HEK293 (cell line): ENCODE results near the gene NR3C2.

Source experiments
- CTCF ChIA-PET: fragments of 350-600 bp; formaldehyde crosslinking; extraction: SDS; loops from one replicate; lab custom pipeline; 2021; ENCODE audit warnings: antibody characterized with exemption; lab: Yijun Ruan, JAX
- POLR2A ChIA-PET: fragments of 300-600 bp; formaldehyde crosslinking; extraction: SDS; loops from one replicate; lab custom pipeline; 2020; ENCODE audit warnings: antibody characterized with exemption, inconsistent platforms; lab: Yijun Ruan, JAX
- H3K27ac ChIP-seq: fragments of 200-500 bp; sonication (Bioruptor generic); 2 replicates; pipeline ENCODE4 v1.5.1; 2014; ENCODE audit warnings: low read depth, low read length, control low read depth, inconsistent platforms; ENCODE audit errors: extremely low read depth
- H3K36me3 ChIP-seq, 2 experiments: fragments of 200-500 bp in 1 of 2; sonication (Bioruptor generic) in 1 of 2; 1 replicate in 1 of 2; 2 replicates in 1 of 2; pipeline ENCODE4 v1.5.1; 2014 to 2017; ENCODE audit warnings: inconsistent platforms in 2 of 2, low read length in 2 of 2; ENCODE audit not compliant: control insufficient read depth in 2 of 2, insufficient read depth in 1 of 2
- H3K4me1 ChIP-seq: fragments of 200-500 bp; sonication (Bioruptor generic); 2 replicates; pipeline ENCODE4 v1.5.1; 2014; ENCODE audit warnings: mild to moderate bottlenecking, low read length, inconsistent platforms; ENCODE audit not compliant: control insufficient read depth, insufficient read depth
- H3K4me3 ChIP-seq: 2 replicates; pipeline ENCODE4 v1.5.1; 2011; ENCODE audit warnings: low read depth, mild to moderate bottlenecking, control low read depth, low read length, moderate library complexity
- H3K9me3 ChIP-seq: fragments of 200-500 bp; sonication (Bioruptor generic); 2 replicates; pipeline ENCODE4 v1.5.1; 2014; ENCODE audit warnings: low read depth, low read length, inconsistent platforms; ENCODE audit not compliant: control insufficient read depth, insufficient read depth
- BCL11A ChIP-seq: fragments of 450-650 bp; formaldehyde crosslinking; IDR thresholded peaks from 2 replicates; pipeline ENCODE4 v1.5.1; 2016; ENCODE audit warnings: low read depth, missing biosample characterization, missing genetic modification characterization
- FEZF1 ChIP-seq: fragments of 450-650 bp; formaldehyde crosslinking; IDR thresholded peaks from 2 replicates; pipeline ENCODE4 v1.5.1; 2016; ENCODE audit warnings: missing biosample characterization, missing genetic modification characterization
- GFI1B ChIP-seq: fragments of 450-650 bp; formaldehyde crosslinking; IDR thresholded peaks from 2 replicates; pipeline ENCODE4 v1.5.1; 2016; ENCODE audit warnings: missing biosample characterization, missing genetic modification characterization
- GLI2 ChIP-seq: fragments of 450-650 bp; formaldehyde crosslinking; IDR thresholded peaks from 2 replicates; pipeline ENCODE4; 2017; ENCODE audit warnings: missing biosample characterization, missing genetic modification characterization, low read depth, borderline replicate concordance
- KLF8 ChIP-seq: fragments of 450-650 bp; formaldehyde crosslinking; IDR thresholded peaks from 2 replicates; pipeline ENCODE4 v1.5.1; 2016; ENCODE audit warnings: missing biosample characterization, missing genetic modification characterization
- KLF9 ChIP-seq: fragments of 450-650 bp; formaldehyde crosslinking; IDR thresholded peaks from 2 replicates; pipeline ENCODE4 v1.5.1; 2016; ENCODE audit warnings: missing biosample characterization, missing genetic modification characterization, low read depth
- OSR2 ChIP-seq: fragments of 450-650 bp; formaldehyde crosslinking; IDR thresholded peaks from 2 replicates; pipeline ENCODE4 v1.5.1; 2016; ENCODE audit warnings: missing biosample characterization, missing genetic modification characterization
- OVOL3 ChIP-seq: fragments of 450-650 bp; formaldehyde crosslinking; IDR thresholded peaks from 2 replicates; pipeline ENCODE4 v1.5.1; 2016; ENCODE audit warnings: missing biosample characterization, missing genetic modification characterization
- REPIN1 ChIP-seq: fragments of 450-650 bp; formaldehyde crosslinking; IDR thresholded peaks from 2 replicates; pipeline ENCODE4 v1.5.1; 2017; ENCODE audit warnings: missing biosample characterization, missing genetic modification characterization, low read depth
- SALL2 ChIP-seq: fragments of 450-650 bp; formaldehyde crosslinking; IDR thresholded peaks from 2 replicates; pipeline ENCODE4 v1.5.0; 2017; ENCODE audit warnings: missing biosample characterization, mild to moderate bottlenecking, missing genetic modification characterization, borderline replicate concordance
- ZBTB1 ChIP-seq: fragments of 450-650 bp; formaldehyde crosslinking; IDR thresholded peaks from 2 replicates; pipeline ENCODE4 v1.5.1; 2016; ENCODE audit warnings: missing biosample characterization, missing genetic modification characterization
- ZBTB11 ChIP-seq: fragments of 450-650 bp; formaldehyde crosslinking; conservative IDR thresholded peaks from 2 replicates; pipeline ENCODE4 v1.5.1; 2016; ENCODE audit warnings: low read depth, missing biosample characterization, missing genetic modification characterization
- ZBTB44 ChIP-seq: fragments of 450-650 bp; IDR thresholded peaks from 2 replicates; pipeline ENCODE4 v1.5.1; 2018; ENCODE audit warnings: missing biosample characterization, mild to moderate bottlenecking, missing genetic modification characterization
- ZNF354C ChIP-seq: fragments of 450-650 bp; formaldehyde crosslinking; IDR thresholded peaks from 2 replicates; pipeline ENCODE4 v1.5.1; 2016; ENCODE audit warnings: missing biosample characterization, missing genetic modification characterization, low read depth, borderline replicate concordance
- ZNF521 ChIP-seq: fragments of 450-650 bp; formaldehyde crosslinking; IDR thresholded peaks from 2 replicates; pipeline ENCODE4 v1.5.1; 2017; ENCODE audit warnings: missing biosample characterization, mild to moderate bottlenecking, missing genetic modification characterization
- ZNF548 ChIP-seq: fragments of 450-650 bp; formaldehyde crosslinking; IDR thresholded peaks from 2 replicates; pipeline ENCODE4 v1.5.1; 2016; ENCODE audit warnings: missing biosample characterization, missing genetic modification characterization
- ZNF571 ChIP-seq: fragments of 450-650 bp; formaldehyde crosslinking; IDR thresholded peaks from 2 replicates; pipeline ENCODE4 v1.5.0; 2017; ENCODE audit warnings: missing biosample characterization, missing genetic modification characterization
- ZNF624 ChIP-seq: fragments of 450-650 bp; formaldehyde crosslinking; IDR thresholded peaks from 2 replicates; pipeline ENCODE4 v1.5.1; 2017; ENCODE audit warnings: missing biosample characterization, missing genetic modification characterization
- ZNF626 ChIP-seq: fragments of 450-650 bp; sonication (Bioruptor Pico); formaldehyde crosslinking; IDR thresholded peaks from 2 replicates; pipeline ENCODE4 v1.5.1; 2018; ENCODE audit warnings: missing biosample characterization, missing genetic modification characterization, inconsistent platforms
- ZNF707 ChIP-seq: fragments of 450-650 bp; formaldehyde crosslinking; IDR thresholded peaks from 2 replicates; pipeline ENCODE4 v1.5.1; 2016; ENCODE audit warnings: missing biosample characterization, missing genetic modification characterization
- ZNF777 ChIP-seq: fragments of 450-650 bp; formaldehyde crosslinking; IDR thresholded peaks from 2 replicates; pipeline ENCODE4 v1.5.1; 2017; ENCODE audit warnings: missing biosample characterization, missing genetic modification characterization, borderline replicate concordance

Gene NR3C2

DNA sequence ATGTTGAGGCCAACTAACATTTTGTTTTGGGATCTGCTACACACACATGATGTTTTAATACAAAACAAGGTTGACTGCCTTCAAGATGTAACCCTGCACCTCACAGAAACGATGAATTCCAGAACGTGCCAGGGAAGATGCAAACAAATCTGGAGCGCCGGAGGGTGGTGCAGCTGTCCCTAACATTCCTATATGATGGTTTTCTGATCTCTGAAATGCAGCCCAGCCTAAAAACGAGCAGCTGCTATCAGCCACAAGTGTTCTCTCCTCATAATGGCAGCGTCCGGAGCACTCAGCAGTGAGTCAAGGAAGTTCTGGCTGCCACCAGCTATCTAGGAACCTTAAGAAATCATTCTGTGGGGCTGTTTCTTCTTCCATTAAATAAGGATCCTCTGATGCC is 333.4 kb downstream of the NR3C2 start:
- H3K36me3 ChIP-seq = peaks cover 0 to 24% of the 10 kb centered on the region in 2 experiments; a peak in 1 of 3 replicates
- H3K4me1 ChIP-seq = no peaks in the 10 kb centered on the region
- CTCF ChIA-PET = no interaction called here
- H3K9me3 ChIP-seq = no peaks in the 10 kb centered on the region
- no peak overlapping the region for H3K27ac ChIP-seq
- POLR2A ChIA-PET = no interaction called here
- H3K4me3 ChIP-seq = no peak overlapping the region
- TF ChIP-seq BCL11A (no peak), KLF8 (tag by site-specific recombination) (no peak), OVOL3 (tag by site-specific recombination) (no peak), FEZF1 (tag by site-specific recombination) (no peak), ZNF707 (no peak), ZNF571 (tag by site-specific recombination) (no peak), ZNF548 (tag by site-specific recombination) (no peak), ZNF626 (tag by site-specific recombination) (no peak), ZBTB1 (tag by site-specific recombination) (no peak), GFI1B (no peak), GLI2 (no peak), ZNF354C (no peak), ZBTB11 (tag by site-specific recombination) (no peak), ZNF624 (tag by site-specific recombination) (no peak)

DNA sequence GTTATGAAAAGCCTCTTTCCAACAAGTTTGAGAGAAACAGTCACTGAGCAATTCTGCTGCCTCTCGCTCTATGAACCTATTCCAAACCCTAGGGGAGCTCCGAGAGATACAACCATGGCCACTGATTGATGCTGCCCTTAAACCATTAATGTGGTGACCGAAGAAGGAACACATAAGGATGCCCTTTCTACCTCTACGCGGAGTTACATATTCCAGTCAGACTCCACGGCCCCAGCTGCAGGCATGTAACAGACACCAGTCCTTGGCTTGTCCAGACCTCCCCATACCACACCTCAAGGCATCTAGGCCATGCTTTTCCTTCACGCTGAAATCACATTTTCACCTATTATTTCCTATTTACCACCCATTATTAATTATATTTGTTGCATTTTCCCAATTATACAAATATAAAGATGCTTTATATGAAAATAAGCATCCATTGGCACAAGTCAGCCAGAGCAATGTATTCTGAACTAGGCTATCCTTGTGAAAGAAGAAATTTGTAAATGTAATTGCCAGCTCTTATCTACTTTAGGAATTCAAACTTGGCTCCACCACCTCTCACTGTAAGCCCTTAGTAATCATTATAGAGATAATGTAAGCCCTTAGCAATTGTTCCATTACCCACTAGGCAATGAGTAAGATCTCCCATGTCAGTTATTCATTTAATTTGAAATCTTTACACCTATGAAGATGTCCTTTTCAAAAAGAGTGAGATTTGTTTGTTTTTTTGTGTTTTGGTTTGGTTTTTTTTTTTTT is 338.4 kb downstream of the NR3C2 start:
- POLR2A ChIA-PET = no interaction called here
- H3K36me3 ChIP-seq = peaks cover 0 to 8% of the 10 kb centered on the region in 2 experiments; a peak in 1 of 3 replicates
- H3K9me3 ChIP-seq = no peaks in the 10 kb centered on the region
- TF ChIP-seq KLF9 (tag by site-specific recombination) (no peak), ZNF521 (no peak), SALL2 (no peak), OVOL3 (tag by site-specific recombination) (no peak), OSR2 (tag by site-specific recombination) (no peak), REPIN1 (tag by site-specific recombination) (no peak), ZBTB44 (tag by site-specific recombination) (no peak), ZNF777 (tag by site-specific recombination) (no peak)
- CTCF ChIA-PET = no interaction called here
- H3K4me1 ChIP-seq = no peaks in the 10 kb centered on the region
- H3K27ac ChIP-seq = no peak overlapping the region
- H3K4me3 ChIP-seq = no peak overlapping the region
